Colonic mucosa (tissue), 4 donors: ENCODE results near the gene CNNM4. TPM values are rescaled to one million over a fixed set of nuclear protein-coding genes. Genes with fewer than 3 reads are reported as not detected.

Experiments
- DNase-seq: peaks from one replicate; pipeline ENCODE4 v3.0.0-alpha.2; 2020
- H3K27ac ChIP-seq: fragments of 200-600 bp; one replicate; pipeline ENCODE4 v1.8.0; 2021
- H3K27me3 ChIP-seq: fragments of 200-600 bp; one replicate; pipeline ENCODE4 v1.8.0; 2021
- H3K36me3 ChIP-seq: fragments of 200-600 bp; one replicate; pipeline ENCODE4 v1.8.0; 2021
- H3K4me1 ChIP-seq: fragments of 200-600 bp; one replicate; pipeline ENCODE4 v1.8.0; 2021; ENCODE audit warnings: mild to moderate bottlenecking
- H3K4me3 ChIP-seq: fragments of 200-600 bp; one replicate; pipeline ENCODE4 v1.8.0; 2021
- H3K9ac ChIP-seq, 2 donors: one replicate each; pipeline ENCODE4 v1.7.0; 2013; ENCODE audit warnings: control low read depth in 2 of 2, low read depth in 2 of 2, low read length in 2 of 2
- H3K9me3 ChIP-seq: fragments of 200-600 bp; one replicate; pipeline ENCODE4 v1.8.0; 2021
- intact Hi-C: fragments of 100-400 bp; cut with DNase I; formaldehyde crosslinking; loops from one replicate; pipeline ENCODE4 v1.14.1; 2022
- total RNA-seq, 2 donors: library from RNA; stranded (reverse); fragmentation: NEBNext Ultra II Directional in 1 of 2; extraction: Animal tissue kit (Norgen Biotek cat#: 25700) in 1 of 2; gene quantifications; one replicate each; pipeline ENCODE4 v1.2.1, GENCODE V29; 2021
- TF ChIP-seq, protein P1 (sequence below): fragments of 200-600 bp; IDR thresholded peaks from one replicate; pipeline ENCODE4 v1.8.0; 2022; ENCODE audit warnings: antibody characterized with exemption, mild to moderate bottlenecking
- donor health status: healthy.
- donor health status: DM: no; HTN: no; CAD: no.
- donor health status: DM: no; HTN: no; CAD: no.

Gene CNNM4
- total RNA-seq, 2 donors from 2014 or later, result 80.4 to 190 TPM

DNA sequence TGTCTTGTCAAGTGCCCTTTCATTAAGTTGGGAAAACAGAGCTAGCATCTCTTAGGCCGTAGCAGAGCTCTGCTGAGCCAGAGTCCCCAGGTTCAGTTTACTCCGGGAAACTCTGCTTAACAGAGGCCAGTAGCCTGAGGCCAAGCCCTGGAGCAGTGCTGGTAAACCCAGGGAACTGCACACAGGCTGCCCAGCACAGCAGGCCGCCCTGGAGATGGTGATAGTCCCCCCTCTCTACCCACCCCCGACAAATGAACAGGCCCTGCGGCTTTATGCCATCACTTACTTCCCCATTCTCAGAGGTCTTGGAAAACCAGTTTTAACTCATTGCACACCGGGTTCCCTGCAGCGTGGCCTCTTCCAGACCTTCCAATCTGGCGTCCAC is 3.5 kb downstream of the CNNM4 start:
- TF ChIP-seq, protein P1, sequence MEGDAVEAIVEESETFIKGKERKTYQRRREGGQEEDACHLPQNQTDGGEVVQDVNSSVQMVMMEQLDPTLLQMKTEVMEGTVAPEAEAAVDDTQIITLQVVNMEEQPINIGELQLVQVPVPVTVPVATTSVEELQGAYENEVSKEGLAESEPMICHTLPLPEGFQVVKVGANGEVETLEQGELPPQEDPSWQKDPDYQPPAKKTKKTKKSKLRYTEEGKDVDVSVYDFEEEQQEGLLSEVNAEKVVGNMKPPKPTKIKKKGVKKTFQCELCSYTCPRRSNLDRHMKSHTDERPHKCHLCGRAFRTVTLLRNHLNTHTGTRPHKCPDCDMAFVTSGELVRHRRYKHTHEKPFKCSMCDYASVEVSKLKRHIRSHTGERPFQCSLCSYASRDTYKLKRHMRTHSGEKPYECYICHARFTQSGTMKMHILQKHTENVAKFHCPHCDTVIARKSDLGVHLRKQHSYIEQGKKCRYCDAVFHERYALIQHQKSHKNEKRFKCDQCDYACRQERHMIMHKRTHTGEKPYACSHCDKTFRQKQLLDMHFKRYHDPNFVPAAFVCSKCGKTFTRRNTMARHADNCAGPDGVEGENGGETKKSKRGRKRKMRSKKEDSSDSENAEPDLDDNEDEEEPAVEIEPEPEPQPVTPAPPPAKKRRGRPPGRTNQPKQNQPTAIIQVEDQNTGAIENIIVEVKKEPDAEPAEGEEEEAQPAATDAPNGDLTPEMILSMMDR, result no peak
- H3K36me3 ChIP-seq, result no peaks in the 10 kb centered on the region
- DNase-seq, result no peak
- H3K27ac ChIP-seq, result peak overlapping the region; percentile 78
- peak overlapping the region; percentile 74 for H3K4me3 ChIP-seq
- H3K9me3 ChIP-seq, result no peaks in the 10 kb centered on the region
- intact Hi-C loops, result loop anchor here (5.0 kb wide), 1 partner anchor 38 kb away; no protein-coding TSS in a partner anchor
- H3K9ac ChIP-seq, result peak overlapping the region; percentile 69 to 99
- H3K27me3 ChIP-seq, result no peaks in the 10 kb centered on the region
- H3K4me1 ChIP-seq, result peaks cover 19% of the 10 kb centered on the region

DNA sequence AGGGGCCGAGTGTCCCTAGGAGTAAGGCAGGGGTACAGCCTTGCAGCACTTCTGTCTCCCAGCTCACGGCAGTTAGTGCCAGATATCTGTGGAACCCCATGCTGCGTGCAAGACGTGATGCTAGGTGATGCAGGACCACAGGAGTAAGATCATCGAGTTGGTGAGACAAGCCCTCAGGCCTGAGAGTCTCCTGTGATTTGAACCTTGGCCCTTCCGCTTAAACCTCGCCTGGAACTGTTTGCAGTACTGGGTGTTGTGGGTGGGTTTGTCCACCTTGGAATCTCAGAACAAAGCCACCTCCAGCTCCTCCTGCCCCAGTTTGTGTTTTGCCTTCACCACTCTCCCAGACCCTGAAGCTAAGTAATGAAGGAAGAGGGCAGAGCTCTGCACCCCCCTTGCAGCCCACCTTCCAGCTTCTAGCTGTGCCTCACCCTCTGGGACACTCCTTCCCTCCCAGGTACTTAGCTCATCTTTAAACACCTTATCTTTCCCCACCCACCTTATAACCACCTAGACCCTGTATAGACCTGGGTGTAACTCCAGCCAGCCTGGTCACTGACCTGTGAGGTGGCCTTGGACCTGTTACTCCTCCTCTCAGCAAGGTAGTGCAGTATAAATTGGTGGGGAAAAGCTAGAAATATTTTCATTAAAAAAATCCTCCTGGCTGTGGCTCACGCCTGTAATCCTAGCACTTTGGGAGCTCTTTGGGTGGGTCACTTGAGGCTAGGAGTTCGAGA is 6.6 kb downstream of the CNNM4 start:
- Histone ChIP-seq H3K36me3 (no peaks in the 10 kb centered on the region), H3K27me3 (no peaks in the 10 kb centered on the region), H3K27ac (peak overlapping the region; percentile 78), H3K4me3 (peak overlapping the region; percentile 6), H3K9ac (peak overlapping the region; percentile 30 to 83), H3K9me3 (no peaks in the 10 kb centered on the region), H3K4me1 (peaks cover 29% of the 10 kb centered on the region)
- intact Hi-C loops, result no loop called here
- peak; percentile 81 for DNase-seq
- TF ChIP-seq, protein P1, result no peak

DNA sequence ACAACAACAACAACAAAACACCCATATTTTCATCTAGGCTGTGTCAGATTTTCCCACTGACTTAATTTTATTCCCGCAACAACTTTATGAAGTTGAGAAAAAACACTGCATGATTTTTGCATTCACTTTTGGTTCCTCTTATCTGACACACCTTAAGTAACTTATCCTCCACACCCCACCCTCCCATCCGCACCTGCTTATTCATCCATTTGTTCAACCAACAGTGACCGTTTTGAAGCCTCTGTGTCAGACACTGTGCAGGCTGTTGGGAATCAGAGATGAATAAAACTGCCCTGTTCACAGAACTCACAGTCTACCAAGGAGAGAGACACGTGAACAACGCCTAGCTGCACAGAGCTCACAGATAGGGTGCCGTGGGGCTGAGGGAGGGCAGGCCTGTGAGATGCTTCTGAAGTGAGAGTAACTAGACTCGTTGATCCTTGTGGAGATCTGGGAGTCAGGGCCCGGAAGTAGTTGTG is 7.4 kb downstream of the CNNM4 start:
- no peaks in the 10 kb centered on the region for H3K27me3 ChIP-seq
- peak overlapping the region in 1 of 2 donors; percentile 83 for H3K9ac ChIP-seq
- H3K27ac ChIP-seq, result peak overlapping the region; percentile 78
- DNase-seq, result peak; percentile 77
- H3K4me3 ChIP-seq, result no peak overlapping the region
- no peaks in the 10 kb centered on the region for H3K36me3 ChIP-seq
- TF ChIP-seq, protein P1, result no peak
- H3K9me3 ChIP-seq, result no peaks in the 10 kb centered on the region
- intact Hi-C loops, result no loop called here
- peaks cover 30% of the 10 kb centered on the region for H3K4me1 ChIP-seq

DNA sequence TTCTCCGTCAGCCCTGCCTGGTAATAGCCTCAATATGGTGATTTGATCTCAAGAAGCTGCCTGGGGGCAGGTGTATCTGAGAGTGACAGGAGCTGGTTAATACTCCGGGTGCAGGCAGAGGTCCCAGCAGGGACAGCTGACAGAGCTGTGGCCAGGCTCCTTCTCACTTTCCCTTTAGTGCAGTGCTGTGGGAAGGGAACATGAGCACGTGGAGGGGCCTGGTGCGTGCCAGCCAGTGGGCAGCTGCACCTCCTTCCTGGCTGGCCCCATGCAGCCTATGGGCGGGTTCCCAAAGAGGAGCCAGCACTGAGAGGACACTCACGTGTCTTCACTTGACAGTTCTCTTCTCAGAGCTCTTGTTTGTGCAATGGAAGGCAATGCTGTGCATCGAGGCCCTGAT is 9.1 kb downstream of the CNNM4 start:
- no peak for DNase-seq

DNA sequence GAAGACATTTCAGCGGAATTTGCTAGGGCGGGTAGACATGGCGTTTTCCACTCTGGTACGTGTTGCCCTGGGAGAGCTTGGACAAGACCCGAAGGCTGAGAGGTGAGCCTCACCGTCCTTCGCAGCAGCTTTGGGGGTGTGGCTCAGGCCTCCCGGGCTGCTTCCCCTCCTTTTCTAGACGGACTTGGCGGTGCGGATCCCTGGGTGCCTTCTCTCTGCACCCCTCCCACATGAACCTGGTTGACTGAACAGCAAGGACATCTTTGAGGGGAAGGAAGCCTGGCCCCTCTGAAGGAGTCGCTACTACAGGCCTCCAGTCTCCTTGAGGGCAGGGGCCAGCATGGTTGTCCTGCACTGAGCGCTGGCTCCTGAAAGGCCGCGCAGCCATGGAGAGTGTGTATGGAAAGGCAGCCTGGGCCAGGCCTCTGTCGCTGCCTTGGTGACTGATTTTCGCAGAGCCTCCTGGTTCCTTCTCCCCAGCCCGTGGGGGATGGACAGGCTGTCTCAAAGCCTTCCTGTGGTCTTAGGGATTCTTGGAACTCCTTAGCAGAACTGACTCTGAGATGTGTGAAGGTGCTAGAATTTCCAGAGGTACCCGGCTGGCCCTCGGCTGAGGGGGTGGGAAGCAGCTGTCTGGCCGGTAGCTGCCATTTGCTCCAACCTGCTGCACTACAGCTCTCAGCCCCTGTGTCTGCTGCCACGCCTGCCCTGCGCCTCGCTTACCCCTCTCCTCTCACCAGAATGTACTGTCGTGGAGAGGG is 9.9 kb downstream of the CNNM4 start:
- Histone ChIP-seq H3K9ac (peak overlapping the region in 1 of 2 donors; percentile 66), H3K27ac (peak overlapping the region; percentile 78), H3K4me3 (no peak overlapping the region), H3K27me3 (no peaks in the 10 kb centered on the region), H3K9me3 (no peaks in the 10 kb centered on the region), H3K4me1 (peaks cover 42% of the 10 kb centered on the region), H3K36me3 (no peaks in the 10 kb centered on the region)
- no peak for DNase-seq
- TF ChIP-seq, protein P1, result no peak
- intact Hi-C loops, result no loop called here

More for the DNA sequence above, 9.1 kb downstream of the CNNM4 start:
- Histone ChIP-seq H3K4me1 (peaks cover 40% of the 10 kb centered on the region), H3K4me3 (no peak overlapping the region), H3K9ac (peak overlapping the region in 1 of 2 donors; percentile 66), H3K27me3 (no peaks in the 10 kb centered on the region), H3K36me3 (no peaks in the 10 kb centered on the region), H3K27ac (peak overlapping the region; percentile 78), H3K9me3 (no peaks in the 10 kb centered on the region)
- intact Hi-C loops, result no loop called here
- TF ChIP-seq, protein P1, result no peak
